GM15510 (cell line): Measurements from ENCODE around the gene CNPY3.

Source experiments
- POLR2A ChIP-seq: IDR thresholded peaks from 3 replicates; pipeline ENCODE4 v1.6.1; 2011; ENCODE audit warnings: borderline replicate concordance; ENCODE audit not compliant: insufficient read length; ENCODE audit errors: extremely low read depth

The CNPY3 gene

GRCh38 chr6:42987533-42988451 is 58.5 kb downstream of the CNPY3 start:
- TF ChIP-seq POLR2A = no peak

- TF ChIP-seq POLR2A = no peak
Measured at GRCh38 chr6:42988486-42989020, 59.3 kb downstream of the CNPY3 start.
